Measurements from ENCODE around the gene OVAAL.

Gene OVAAL

GRCh38 chr1:180584869-180585268 is 26.1 kb downstream of the OVAAL start:
- no peaks in the 10 kb centered on the region for H3K9me3 ChIP-seq (ENCODE audit: control insufficient read depth, insufficient read depth, low read depth, low read length)
- TF ChIP-seq YY2 (tag by site-specific recombination; IDR thresholded peaks at IDR 0.05) (no peak), ZNF704 (tag by site-specific recombination; IDR thresholded peaks at IDR 0.05) (no peak), ZNF449 (tag by site-specific recombination; IDR thresholded peaks at IDR 0.05) (no peak)
- ChIA-PET CTCF (interaction anchor here (0.6 kb wide), 1 partner anchor 50 kb away, joined by 3 read pairs; no protein-coding TSS in a partner anchor), POLR2A (no interaction called here)
- H3K4me3 ChIP-seq (ENCODE audit: low read depth, low read length) = no peak overlapping the region
- no peaks in the 10 kb centered on the region for H3K4me1 ChIP-seq (ENCODE audit: control insufficient read depth, insufficient read depth, low read length)
- H3K27ac ChIP-seq (ENCODE audit: extremely low read depth, low read depth, low read length) = no peak overlapping the region
- no peaks in the 10 kb centered on the region for H3K36me3 ChIP-seq (ENCODE audit: control insufficient read depth in 2 of 2, insufficient read depth in 1 of 2, low read length in 2 of 2)

- CTCF ChIA-PET = interaction anchor here (0.7 kb wide), 1 partner anchor 405 kb away, joined by 3 read pairs; no protein-coding TSS in a partner anchor
- TF ChIP-seq AEBP2 (tag by site-specific recombination; IDR thresholded peaks at IDR 0.05; ENCODE audit: borderline replicate concordance) = no peak
- TF ChIP-seq ZBTB1 (tag by site-specific recombination; IDR thresholded peaks at IDR 0.05) = no peak
- TF ChIP-seq GLI4 (tag by site-specific recombination; IDR thresholded peaks at IDR 0.05) = no peak
- no peak for TF ChIP-seq ZNF155 (tag by site-specific recombination; IDR thresholded peaks at IDR 0.05)
- TF ChIP-seq ZNF239 (tag by site-specific recombination; IDR thresholded peaks at IDR 0.05) = no peak
- no peak for TF ChIP-seq ZNF133 (tag by site-specific recombination; IDR thresholded peaks at IDR 0.05)
- TF ChIP-seq ZNF560 (tag by site-specific recombination; IDR thresholded peaks at IDR 0.05; ENCODE audit: borderline replicate concordance) = no peak
- TF ChIP-seq ZNF23 (tag by site-specific recombination; IDR thresholded peaks at IDR 0.05; ENCODE audit: borderline replicate concordance) = no peak
- no peak for TF ChIP-seq REST (tag by site-specific recombination; IDR thresholded peaks at IDR 0.05)
- TF ChIP-seq ZNF404 (tag by site-specific recombination; IDR thresholded peaks at IDR 0.05) = no peak
- TF ChIP-seq ZNF701 (tag by site-specific recombination; IDR thresholded peaks at IDR 0.05) = no peak
- Histone ChIP-seq H3K4me1 (ENCODE audit: control insufficient read depth, insufficient read depth, low read length) (no peaks in the 10 kb centered on the region), H3K27ac (ENCODE audit: extremely low read depth, low read depth, low read length) (no peak overlapping the region), H3K36me3 (ENCODE audit: control insufficient read depth in 2 of 2, insufficient read depth in 1 of 2, low read length in 2 of 2) (no peaks in the 10 kb centered on the region), H3K9me3 (ENCODE audit: control insufficient read depth, insufficient read depth, low read depth, low read length) (no peaks in the 10 kb centered on the region), H3K4me3 (ENCODE audit: low read depth, low read length) (no peak overlapping the region)
- POLR2A ChIA-PET = no interaction called here
Observed at GRCh38 chr1:180585994-180586359, 27.2 kb downstream of the OVAAL start.

- no peaks in the 10 kb centered on the region for H3K36me3 ChIP-seq (ENCODE audit: control insufficient read depth in 2 of 2, insufficient read depth in 1 of 2, low read length in 2 of 2)
- H3K4me1 ChIP-seq (ENCODE audit: control insufficient read depth, insufficient read depth, low read length) = no peaks in the 10 kb centered on the region
- TF ChIP-seq GLIS1 (tag by site-specific recombination; IDR thresholded peaks at IDR 0.05) (peak; percentile 31; the same call in 1 of the 2 replicates), ZEB2 (tag by site-specific recombination; IDR thresholded peaks at IDR 0.05) (no peak)
- H3K9me3 ChIP-seq (ENCODE audit: control insufficient read depth, insufficient read depth, low read depth, low read length) = no peaks in the 10 kb centered on the region
- H3K4me3 ChIP-seq (ENCODE audit: low read depth, low read length) = no peak overlapping the region
- POLR2A ChIA-PET = no interaction called here
- no peak overlapping the region for H3K27ac ChIP-seq (ENCODE audit: extremely low read depth, low read depth, low read length)
- CTCF ChIA-PET = interaction anchor here (0.6 to 1.5 kb wide), 2 partner anchors 10 to 21 kb away, joined by 3 to 5 read pairs; no protein-coding TSS in a partner anchor
Observed at GRCh38 chr1:180586671-180587155, 27.9 kb downstream of the OVAAL start.
